Smooth muscle cell (in vitro differentiated cells): ENCODE measurements around the gene NOP10. TPM values are rescaled to one million over a fixed set of nuclear protein-coding genes. Genes with fewer than 3 reads are reported as not detected.
"Not testable (repeated sequence)": the region's sequence is repeated elsewhere in the genome, so short reads cannot be mapped to it uniquely, and the experiment has no call there.

ENCODE experiments used
- DNase-seq: peaks from one replicate; lab custom pipeline; 2025; ENCODE audit not compliant: unreplicated experiment; lab: John Stamatoyannopoulos, UW
- H2AFZ ChIP-seq: fragments of 200-600 bp; sonication (generic); 2 replicates; pipeline ENCODE4 v1.6.0; 2016; ENCODE audit warnings: antibody characterized with exemption, low read depth, mild to moderate bottlenecking
- H3F3A ChIP-seq: fragments of 200-600 bp; sonication (generic); 2 replicates; pipeline ENCODE4 v1.6.0; 2017; ENCODE audit warnings: antibody characterized with exemption, low read depth
- H3K27ac ChIP-seq: fragments of 200-600 bp; sonication (generic); 2 replicates; pipeline ENCODE4 v1.5.1; 2016; ENCODE audit warnings: low read depth, mild to moderate bottlenecking
- H3K27me3 ChIP-seq: fragments of 200-600 bp; sonication (generic); 2 replicates; pipeline ENCODE4 v1.6.1; 2016; ENCODE audit warnings: low read depth, mild to moderate bottlenecking
- H3K36me3 ChIP-seq: fragments of 200-600 bp; sonication (generic); 2 replicates; pipeline ENCODE4 v1.5.1; 2016; ENCODE audit warnings: low read depth
- H3K4me1 ChIP-seq: fragments of 200-600 bp; sonication (generic); 2 replicates; pipeline ENCODE4 v1.5.1; 2016; ENCODE audit warnings: low read depth
- H3K4me2 ChIP-seq: fragments of 200-600 bp; sonication (generic); 2 replicates; pipeline ENCODE4 v1.6.0; 2016; ENCODE audit warnings: mild to moderate bottlenecking
- H3K4me3 ChIP-seq: fragments of 200-600 bp; sonication (generic); 2 replicates; pipeline ENCODE4 v1.5.1; 2016; ENCODE audit warnings: mild to moderate bottlenecking
- H3K79me2 ChIP-seq: fragments of 200-600 bp; sonication (generic); 2 replicates; pipeline ENCODE4 v1.6.0; 2016; ENCODE audit warnings: low read depth, mild to moderate bottlenecking
- H3K9ac ChIP-seq: fragments of 200-600 bp; sonication (generic); 2 replicates; pipeline ENCODE4 v1.6.0; 2016; ENCODE audit warnings: low read depth
- H3K9me3 ChIP-seq: fragments of 200-600 bp; sonication (generic); replicated peaks from 2 replicates; pipeline ENCODE4 v1.5.1; 2016; ENCODE audit warnings: low read depth
- H4K20me1 ChIP-seq: fragments of 200-600 bp; sonication (generic); 2 replicates; pipeline ENCODE4 v1.6.0; 2016; ENCODE audit warnings: low read depth
- CTCF ChIP-seq: fragments of 200-600 bp; sonication (generic); IDR thresholded peaks from 2 replicates; pipeline ENCODE4 v1.5.1; 2017; ENCODE audit warnings: borderline replicate concordance, mild to moderate bottlenecking, antibody characterized with exemption; ENCODE audit not compliant: insufficient read depth, poor library complexity, severe bottlenecking
- WGBS: methylation state at CpG from one replicate; pipeline ENCODE4 v1.1.7; 2016; ENCODE audit warnings: low lambda C conversion rate; 5-methylcytosine and 5-hydroxymethylcytosine counted together
- polyA plus RNA-seq: library from polyadenylated mRNA; unstranded; fragments of >200 nt; fragmentation: Nextera tagmentation; extraction: Ambion mirVana; gene quantifications from 2 replicates; pipeline ENCODE4 v1.2.1, GENCODE V29; 2016
- total RNA-seq: library from RNA; depleted of rRNA; stranded (reverse); fragments of >200 nt; gene quantifications from 2 replicates; pipeline ENCODE4 v1.2.3, GENCODE V29; 2014

Gene NOP10
- total and polyA plus RNA-seq, 2 experiments from 2014 or later = 305 to 306 TPM

- no peaks in the 10 kb centered on the region for H3K9me3 ChIP-seq
- no peak overlapping the region for H3K4me3 ChIP-seq
- no peak overlapping the region for H3K4me2 ChIP-seq
- WGBS = 87% methylated on average over 13 of the region's 13 CpGs
- H3K27me3 ChIP-seq = no peaks in the 10 kb centered on the region
- H3K27ac ChIP-seq = no peak overlapping the region
- no peaks in the 10 kb centered on the region for H3K4me1 ChIP-seq
- no peak overlapping the region for H2AFZ ChIP-seq
- H3K79me2 ChIP-seq = no peaks in the 10 kb centered on the region
- no peaks in the 10 kb centered on the region for H3K36me3 ChIP-seq
- H4K20me1 ChIP-seq = no peaks in the 10 kb centered on the region
- TF ChIP-seq CTCF = no peak
- H3K9ac ChIP-seq = no peak overlapping the region
- no peak for DNase-seq
- no peaks in the 10 kb centered on the region for H3F3A ChIP-seq
Measured at GRCh38 chr15:34347951-34348638, 5.2 kb upstream of the NOP10 start.

GRCh38 chr15:34342213-34342736 is 661 bp downstream of the NOP10 start:
- H3K79me2 ChIP-seq = peaks cover 24% of the 10 kb centered on the region
- peak overlapping the region; percentile 87 for H3K9ac ChIP-seq
- peak overlapping the region; percentile 88 for H3K4me2 ChIP-seq
- DNase-seq, H3K4me1 ChIP-seq, H3K36me3 ChIP-seq, H4K20me1 ChIP-seq, H3K27me3 ChIP-seq, H3K9me3 ChIP-seq: not testable (repeated sequence)
- 29% methylated on average over 26 of the region's 26 CpGs for WGBS
- H2AFZ ChIP-seq = peak overlapping the region; percentile 88
- peaks cover 14% of the 10 kb centered on the region for H3F3A ChIP-seq
- H3K4me3 ChIP-seq = peak overlapping the region; percentile 70
- H3K27ac ChIP-seq = peak overlapping the region; percentile 79

- Histone ChIP-seq H3K27me3 (no peaks in the 10 kb centered on the region), H3K4me3 (peak overlapping the region; percentile 70), H3K36me3 (no peaks in the 10 kb centered on the region), H4K20me1 (no peaks in the 10 kb centered on the region), H3K79me2 (peaks cover 24% of the 10 kb centered on the region), H2AFZ (no peak overlapping the region), H3F3A (peaks cover 14% of the 10 kb centered on the region), H3K4me1 (peaks cover 8% of the 10 kb centered on the region), H3K27ac (no peak overlapping the region), H3K4me2 (peak overlapping the region; percentile 88), H3K9ac (no peak overlapping the region), H3K9me3 (no peaks in the 10 kb centered on the region)
- 92% methylated on average over 15 of the region's 15 CpGs for WGBS
- TF ChIP-seq CTCF = no peak
- DNase-seq = no peak
Measured at GRCh38 chr15:34341381-34342212, 1.3 kb downstream of the NOP10 start.

GRCh38 chr15:34339946-34340345 is 3.0 kb downstream of the NOP10 start:
- Histone ChIP-seq H3K4me3 (no peak overlapping the region), H3K4me1 (peaks cover 8% of the 10 kb centered on the region), H3K36me3 (no peaks in the 10 kb centered on the region), H4K20me1 (no peaks in the 10 kb centered on the region), H3K9me3 (no peaks in the 10 kb centered on the region), H3K79me2 (peaks cover 24% of the 10 kb centered on the region), H3F3A (peaks cover 14% of the 10 kb centered on the region), H3K27ac (peak overlapping the region; percentile 92), H2AFZ (no peak overlapping the region), H3K27me3 (no peaks in the 10 kb centered on the region), H3K4me2 (no peak overlapping the region), H3K9ac (no peak overlapping the region)
- no peak for TF ChIP-seq CTCF
- DNase-seq = no peak
- WGBS = 93% methylated on average over 3 of the region's 3 CpGs
